ENCODE measurements around the gene ANAPC1.
"Not testable (repeated sequence)": the region's sequence is repeated elsewhere in the genome, so short reads cannot be mapped to it uniquely, and the experiment has no call there.

The ANAPC1 gene

DNA sequence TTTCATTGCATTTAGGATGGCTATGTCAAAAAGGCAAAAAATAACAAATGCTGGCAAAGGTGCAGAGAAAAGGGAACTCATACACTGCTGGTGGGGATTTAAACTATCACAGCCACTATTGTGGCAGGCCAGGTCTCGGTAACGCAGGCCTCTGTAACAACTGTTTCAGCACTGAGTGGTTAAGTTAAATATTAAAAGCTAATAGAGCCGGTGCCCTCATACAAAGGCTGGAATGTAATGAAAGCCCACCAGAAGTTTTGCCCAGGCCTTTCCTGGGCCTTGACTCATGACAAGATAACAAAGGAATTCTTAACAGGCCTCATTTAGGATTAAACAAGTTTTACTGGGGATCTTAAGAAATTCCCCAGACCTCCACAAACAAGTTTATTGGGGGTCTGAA, 25.1 kb upstream of the ANAPC1 start:
- TF ChIP-seq, protein P1, sequence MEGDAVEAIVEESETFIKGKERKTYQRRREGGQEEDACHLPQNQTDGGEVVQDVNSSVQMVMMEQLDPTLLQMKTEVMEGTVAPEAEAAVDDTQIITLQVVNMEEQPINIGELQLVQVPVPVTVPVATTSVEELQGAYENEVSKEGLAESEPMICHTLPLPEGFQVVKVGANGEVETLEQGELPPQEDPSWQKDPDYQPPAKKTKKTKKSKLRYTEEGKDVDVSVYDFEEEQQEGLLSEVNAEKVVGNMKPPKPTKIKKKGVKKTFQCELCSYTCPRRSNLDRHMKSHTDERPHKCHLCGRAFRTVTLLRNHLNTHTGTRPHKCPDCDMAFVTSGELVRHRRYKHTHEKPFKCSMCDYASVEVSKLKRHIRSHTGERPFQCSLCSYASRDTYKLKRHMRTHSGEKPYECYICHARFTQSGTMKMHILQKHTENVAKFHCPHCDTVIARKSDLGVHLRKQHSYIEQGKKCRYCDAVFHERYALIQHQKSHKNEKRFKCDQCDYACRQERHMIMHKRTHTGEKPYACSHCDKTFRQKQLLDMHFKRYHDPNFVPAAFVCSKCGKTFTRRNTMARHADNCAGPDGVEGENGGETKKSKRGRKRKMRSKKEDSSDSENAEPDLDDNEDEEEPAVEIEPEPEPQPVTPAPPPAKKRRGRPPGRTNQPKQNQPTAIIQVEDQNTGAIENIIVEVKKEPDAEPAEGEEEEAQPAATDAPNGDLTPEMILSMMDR (IDR thresholded peaks at IDR 0.05; ENCODE audit: low read depth, low read length): no peak
- H3K4me3 ChIP-seq (ENCODE audit: low read depth, low read length): no peak overlapping the region

DNA sequence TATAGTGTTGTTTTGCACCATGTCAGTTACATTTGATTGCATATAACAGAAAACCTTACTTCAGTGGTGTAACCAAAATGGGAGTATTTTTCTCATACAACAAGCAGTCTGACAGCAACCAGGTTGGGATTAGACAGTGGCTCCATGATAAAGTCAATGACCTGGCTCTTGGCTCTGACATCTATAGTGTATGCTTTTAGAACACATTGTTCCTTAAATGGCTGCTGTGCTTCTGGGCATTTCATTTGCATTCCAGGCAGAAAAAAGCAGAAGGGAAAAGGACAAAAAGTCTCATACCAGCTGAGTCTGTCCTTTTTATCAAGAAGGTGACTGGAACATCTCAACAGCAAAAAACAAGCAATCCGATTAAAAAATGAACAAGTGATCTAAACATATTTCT, 24.6 kb upstream of the ANAPC1 start:
- H3K4me3 ChIP-seq (ENCODE audit: low read depth, low read length): no peak overlapping the region

DNA sequence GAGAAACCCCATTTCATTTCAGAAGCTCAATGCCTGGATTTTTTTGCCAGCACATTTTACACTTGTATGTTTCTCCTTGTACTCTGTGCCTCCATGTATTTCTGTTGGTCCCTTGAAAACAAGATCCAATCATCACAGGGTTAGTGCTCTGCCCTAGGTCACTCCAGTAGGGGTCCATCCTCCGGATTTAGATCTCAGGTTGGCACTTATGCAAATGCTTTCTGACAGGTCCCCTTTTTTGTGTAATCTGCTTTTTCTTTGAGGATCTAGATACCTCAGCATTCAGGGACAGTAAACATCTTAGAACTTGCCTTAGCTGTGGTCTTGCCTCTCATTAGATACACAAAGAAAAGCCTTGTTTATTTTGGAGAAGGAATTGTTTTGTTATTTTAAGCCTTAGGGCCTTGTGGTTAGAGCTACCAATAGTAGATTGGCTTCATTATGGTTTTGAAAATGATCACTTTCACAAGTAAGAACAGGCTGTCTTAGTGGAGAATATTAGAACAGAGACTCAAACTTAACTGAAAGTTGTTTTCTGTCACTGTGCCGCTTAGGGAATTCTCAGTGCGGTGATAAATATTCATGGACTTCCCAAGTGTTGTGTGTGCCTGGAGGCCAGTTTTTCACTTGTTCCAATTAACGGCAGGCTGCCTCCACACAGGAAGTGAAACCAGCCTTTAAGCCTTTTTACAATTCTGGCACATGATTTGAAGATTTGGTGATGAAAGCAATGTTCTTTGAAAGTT, 22.2 kb upstream of the ANAPC1 start:
- no peak overlapping the region for H3K4me3 ChIP-seq (ENCODE audit: low read depth, low read length)

More for the DNA sequence above, 24.6 kb upstream of the ANAPC1 start:
- TF ChIP-seq, protein P1 (IDR thresholded peaks at IDR 0.05; ENCODE audit: low read depth, low read length): no peak

DNA sequence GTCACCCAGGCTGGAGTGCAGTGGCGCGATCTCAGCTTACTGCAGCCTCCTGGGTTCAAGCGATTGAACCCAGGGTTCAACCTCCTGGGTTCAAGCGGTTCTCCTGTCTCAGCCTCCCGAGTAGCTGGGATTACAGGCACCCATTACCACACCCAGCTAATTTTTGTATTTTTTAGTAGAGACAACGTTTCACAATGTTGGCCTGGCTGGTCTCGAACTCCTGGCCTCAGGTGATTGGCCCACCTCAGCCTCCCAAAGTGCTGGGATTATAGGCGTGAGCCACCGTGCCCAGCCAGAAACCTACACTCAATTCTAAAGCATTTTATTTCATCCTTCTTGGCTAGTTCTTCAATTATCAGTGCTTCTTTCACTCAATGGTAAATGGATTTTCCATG, 21.5 kb upstream of the ANAPC1 start:
- not testable (repeated sequence) for H3K4me3 ChIP-seq (ENCODE audit: low read depth, low read length)

More for the DNA sequence above, 22.2 kb upstream of the ANAPC1 start:
- TF ChIP-seq, protein P1 (IDR thresholded peaks at IDR 0.05; ENCODE audit: low read depth, low read length): no peak

DNA sequence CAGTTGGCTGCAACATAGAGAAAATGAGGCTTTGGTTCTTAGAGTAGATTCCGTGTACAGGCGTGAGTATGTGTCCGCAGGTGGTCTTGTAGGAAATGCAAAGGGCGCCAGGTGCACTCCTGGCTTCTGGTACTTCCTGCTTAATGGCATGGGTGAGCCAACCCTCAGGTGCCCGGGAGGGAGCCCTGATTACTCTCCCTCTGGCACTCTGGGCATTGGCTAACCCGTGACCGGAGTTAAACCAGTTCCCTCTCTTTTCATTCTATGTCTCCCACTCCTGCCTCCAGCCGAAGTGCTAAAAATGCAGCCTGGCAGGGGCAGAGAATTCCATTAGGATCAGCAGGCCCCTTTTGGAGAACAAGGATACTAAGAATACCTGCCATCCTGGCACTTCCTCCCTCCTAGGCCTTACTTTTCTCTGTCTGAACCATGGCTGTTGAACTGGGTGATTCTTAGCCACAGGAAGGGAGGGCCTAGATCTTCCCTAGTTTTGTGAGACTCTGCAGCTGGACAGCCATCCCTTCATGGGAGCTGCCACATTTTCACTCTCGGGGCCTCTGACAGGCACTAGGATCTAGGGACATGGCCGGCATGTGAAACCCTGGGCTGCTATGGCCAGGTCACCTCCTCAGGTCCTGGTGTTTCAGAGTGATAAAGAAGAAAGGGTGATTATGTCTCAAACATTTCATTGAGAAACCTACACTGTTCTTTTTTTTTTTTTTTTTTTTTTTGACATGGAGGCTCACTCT, 20.9 kb upstream of the ANAPC1 start:
- TF ChIP-seq, protein P1 (IDR thresholded peaks at IDR 0.05; ENCODE audit: low read depth, low read length): no peak
- no peak overlapping the region for H3K4me3 ChIP-seq (ENCODE audit: low read depth, low read length)

DNA sequence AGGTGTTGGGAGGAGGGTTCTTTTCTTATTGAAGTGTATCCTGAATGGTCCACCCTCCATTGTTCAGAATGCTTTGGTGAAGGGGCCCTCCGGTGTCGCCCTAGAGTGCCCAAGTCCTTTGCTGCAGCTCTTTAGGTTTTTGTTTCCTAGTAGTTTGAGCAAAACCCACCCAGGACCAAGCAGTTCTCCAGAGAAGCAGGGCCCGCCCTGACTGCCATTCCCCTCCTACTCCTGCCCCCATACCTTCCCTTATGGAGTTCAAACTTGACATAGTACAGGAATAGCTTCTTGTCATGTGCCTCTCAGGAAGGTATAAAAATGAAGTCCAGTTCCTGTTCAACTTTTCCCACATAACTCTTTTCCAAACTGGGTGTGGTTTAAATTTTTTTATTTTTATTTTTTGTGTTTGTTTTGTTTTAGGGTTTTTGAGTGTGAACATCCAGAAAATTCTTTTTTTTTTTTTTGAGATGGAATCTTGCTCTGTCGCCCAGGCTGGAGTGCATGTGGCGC, 20.0 kb upstream of the ANAPC1 start:
- TF ChIP-seq, protein P1 (IDR thresholded peaks at IDR 0.05; ENCODE audit: low read depth, low read length): no peak
- H3K4me3 ChIP-seq (ENCODE audit: low read depth, low read length): no peak overlapping the region

DNA sequence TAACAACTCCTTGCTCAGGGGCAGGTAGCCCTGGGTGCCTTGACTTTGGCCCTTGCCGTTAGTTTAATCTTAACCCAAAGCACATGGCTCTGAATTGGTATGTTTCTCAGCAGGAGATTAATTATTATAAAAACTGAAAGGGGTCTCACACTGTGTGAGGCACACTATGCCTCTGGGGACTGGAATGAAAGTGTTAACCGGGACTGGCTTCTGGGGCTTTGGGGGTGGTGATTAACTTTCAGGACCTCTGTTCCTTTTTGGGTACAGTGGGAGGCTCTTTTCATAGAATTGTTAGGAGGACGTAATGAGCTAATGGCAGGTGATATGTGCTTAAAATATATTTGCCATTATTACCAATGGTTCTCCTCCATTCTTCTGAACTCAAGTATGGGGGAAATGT, 19.5 kb upstream of the ANAPC1 start:
- H3K4me3 ChIP-seq (ENCODE audit: low read depth, low read length): no peak overlapping the region
- TF ChIP-seq, protein P1 (IDR thresholded peaks at IDR 0.05; ENCODE audit: low read depth, low read length): no peak
